Nephron (organoid): Measurements from ENCODE around the gene TSSK2.

ENCODE experiments used
- H3K27ac Mint-ChIP-seq, 3 experiments: 2 replicates each; pipeline ENCODE4 v1.8.0; 2020; ENCODE audit warnings: mixed read lengths in 3 of 3, mild to moderate bottlenecking in 2 of 3, moderate library complexity in 1 of 3
- H3K27me3 Mint-ChIP-seq: 2 replicates; pipeline ENCODE4 v1.8.0; 2021; ENCODE audit warnings: low read depth, mild to moderate bottlenecking, moderate library complexity, mixed read lengths
- H3K36me3 Mint-ChIP-seq: 2 replicates; pipeline ENCODE4 v1.8.0; 2020; ENCODE audit warnings: low read depth, mixed read lengths
- H3K4me1 Mint-ChIP-seq: 2 replicates; pipeline ENCODE4 v1.8.0; 2020; ENCODE audit warnings: mixed read lengths
- H3K4me3 Mint-ChIP-seq, 3 experiments: 2 replicates each; pipeline ENCODE4 v1.8.0; 2020; ENCODE audit warnings: mild to moderate bottlenecking in 3 of 3, mixed read lengths in 3 of 3, moderate library complexity in 2 of 3
- H3K9me3 Mint-ChIP-seq: 2 replicates; pipeline ENCODE4 v1.8.0; 2020; ENCODE audit warnings: mixed read lengths
- TF ChIP-seq, protein P1 (sequence below), 3 experiments: fragments of 200-600 bp; sonication (generic); IDR thresholded peaks; one replicate each; pipeline ENCODE4 v1.5.0; 2021; ENCODE audit warnings: antibody characterized with exemption in 3 of 3; ENCODE audit not compliant: unreplicated experiment in 3 of 3

TSSK2 gene

DNA sequence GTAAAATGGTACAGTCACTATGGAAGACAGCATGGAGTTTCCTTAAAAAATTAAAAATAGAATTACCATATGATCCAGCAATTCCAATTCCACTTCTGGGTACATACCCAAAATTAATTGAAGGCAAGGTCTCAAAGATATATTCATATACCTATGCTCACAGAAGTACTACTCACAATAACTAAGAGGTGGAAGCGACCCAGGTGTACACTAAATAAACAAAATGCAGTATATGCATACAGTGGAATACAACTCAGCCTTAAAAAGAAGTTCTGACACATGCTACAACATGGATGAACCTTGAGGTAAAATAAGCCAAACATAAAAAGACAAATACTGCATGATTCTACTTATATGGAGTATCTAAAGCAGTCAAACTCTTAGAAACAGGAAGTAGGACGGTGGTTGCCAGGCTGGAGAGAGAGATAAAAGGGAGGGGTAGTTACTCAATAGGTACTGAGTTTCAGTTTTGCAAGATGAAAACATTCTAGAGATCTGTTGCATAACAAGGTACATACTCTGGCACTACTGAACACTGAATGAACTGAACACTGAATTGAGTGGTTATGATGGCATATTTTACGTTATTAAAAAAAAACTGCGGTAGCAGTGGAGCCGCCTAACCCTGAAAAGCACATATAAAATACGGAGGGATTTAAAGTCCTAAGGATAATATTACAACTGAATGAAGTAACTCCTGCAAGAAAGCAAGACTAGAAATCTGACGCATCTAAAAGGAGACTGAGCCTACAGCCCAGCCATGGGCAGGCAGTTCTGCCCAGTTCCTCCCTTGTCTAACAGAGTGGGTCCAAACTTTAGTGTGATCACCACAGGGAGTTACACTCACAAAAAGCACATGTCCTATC is 21.7 kb upstream of the TSSK2 start:
- Mint-ChIP-seq H3K27ac (peak overlapping the region; percentile 24 to 35 (median 26)), H3K9me3 (no peaks in the 10 kb centered on the region), H3K4me1 (peaks cover 61% of the 10 kb centered on the region), H3K27me3 (no peaks in the 10 kb centered on the region), H3K36me3 (peaks cover 3% of the 10 kb centered on the region), H3K4me3 (peak overlapping the region in 1 of 3 experiments; percentile 16)
- TF ChIP-seq, protein P1, sequence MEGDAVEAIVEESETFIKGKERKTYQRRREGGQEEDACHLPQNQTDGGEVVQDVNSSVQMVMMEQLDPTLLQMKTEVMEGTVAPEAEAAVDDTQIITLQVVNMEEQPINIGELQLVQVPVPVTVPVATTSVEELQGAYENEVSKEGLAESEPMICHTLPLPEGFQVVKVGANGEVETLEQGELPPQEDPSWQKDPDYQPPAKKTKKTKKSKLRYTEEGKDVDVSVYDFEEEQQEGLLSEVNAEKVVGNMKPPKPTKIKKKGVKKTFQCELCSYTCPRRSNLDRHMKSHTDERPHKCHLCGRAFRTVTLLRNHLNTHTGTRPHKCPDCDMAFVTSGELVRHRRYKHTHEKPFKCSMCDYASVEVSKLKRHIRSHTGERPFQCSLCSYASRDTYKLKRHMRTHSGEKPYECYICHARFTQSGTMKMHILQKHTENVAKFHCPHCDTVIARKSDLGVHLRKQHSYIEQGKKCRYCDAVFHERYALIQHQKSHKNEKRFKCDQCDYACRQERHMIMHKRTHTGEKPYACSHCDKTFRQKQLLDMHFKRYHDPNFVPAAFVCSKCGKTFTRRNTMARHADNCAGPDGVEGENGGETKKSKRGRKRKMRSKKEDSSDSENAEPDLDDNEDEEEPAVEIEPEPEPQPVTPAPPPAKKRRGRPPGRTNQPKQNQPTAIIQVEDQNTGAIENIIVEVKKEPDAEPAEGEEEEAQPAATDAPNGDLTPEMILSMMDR (IDR thresholded peaks at IDR 0.05; ENCODE audit: unreplicated experiment in 3 of 3), result no peak

DNA sequence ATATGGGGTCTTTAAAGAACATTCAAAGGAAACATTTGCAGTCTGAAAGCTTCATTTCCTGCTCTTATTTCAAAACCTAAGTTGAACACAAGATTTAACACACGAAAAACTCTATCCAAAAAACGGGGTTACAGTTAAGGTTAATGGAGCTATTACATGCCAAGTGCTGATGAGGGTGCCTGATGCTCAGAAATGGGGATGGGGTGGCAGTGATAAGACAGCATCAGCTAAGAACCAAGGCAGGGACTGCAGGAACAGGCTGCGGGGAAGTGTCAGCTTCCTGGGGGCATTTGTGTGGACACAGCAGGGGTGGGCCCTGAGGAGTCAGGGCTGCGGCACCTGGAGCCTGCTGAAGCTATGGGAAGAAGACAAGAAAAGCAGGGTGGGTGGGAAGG is 21.0 kb upstream of the TSSK2 start:
- TF ChIP-seq, protein P1 (IDR thresholded peaks at IDR 0.05; ENCODE audit: unreplicated experiment in 3 of 3), result no peak
- H3K27me3 Mint-ChIP-seq, result no peaks in the 10 kb centered on the region

DNA sequence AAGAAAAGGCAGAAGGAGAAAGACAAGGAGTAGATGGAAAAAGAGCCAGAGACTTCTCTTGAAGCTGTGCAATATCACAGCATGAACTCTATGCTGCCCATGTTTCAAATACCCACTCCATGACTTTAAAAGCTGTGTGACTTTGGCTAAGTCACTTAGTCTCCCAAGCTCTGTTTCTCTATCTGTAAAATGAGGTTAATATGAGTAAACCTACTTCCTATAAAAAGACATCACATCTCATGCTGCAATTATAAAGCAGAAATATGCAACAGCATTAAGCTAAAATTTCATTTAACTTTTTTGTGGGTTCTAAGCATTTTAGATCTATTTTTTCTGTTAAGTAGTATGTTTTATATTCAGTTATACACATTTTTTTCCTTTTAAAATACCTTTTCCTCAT is 20.5 kb upstream of the TSSK2 start:
- peaks cover 7% of the 10 kb centered on the region for H3K36me3 Mint-ChIP-seq
- no peaks in the 10 kb centered on the region for H3K27me3 Mint-ChIP-seq
- no peaks in the 10 kb centered on the region for H3K9me3 Mint-ChIP-seq
- H3K4me1 Mint-ChIP-seq, result peaks cover 68% of the 10 kb centered on the region
- H3K4me3 Mint-ChIP-seq, result no peak overlapping the region
- TF ChIP-seq, protein P1 (IDR thresholded peaks at IDR 0.05; ENCODE audit: unreplicated experiment in 3 of 3), result no peak
- H3K27ac Mint-ChIP-seq, result no peak overlapping the region

More for the DNA sequence above, 21.0 kb upstream of the TSSK2 start:
- H3K4me1 Mint-ChIP-seq, result peaks cover 62% of the 10 kb centered on the region
- peak overlapping the region; percentile 24 to 35 (median 26) for H3K27ac Mint-ChIP-seq
- H3K9me3 Mint-ChIP-seq, result no peaks in the 10 kb centered on the region
- H3K36me3 Mint-ChIP-seq, result peaks cover 3% of the 10 kb centered on the region
- H3K4me3 Mint-ChIP-seq, result peak overlapping the region in 1 of 3 experiments; percentile 16

DNA sequence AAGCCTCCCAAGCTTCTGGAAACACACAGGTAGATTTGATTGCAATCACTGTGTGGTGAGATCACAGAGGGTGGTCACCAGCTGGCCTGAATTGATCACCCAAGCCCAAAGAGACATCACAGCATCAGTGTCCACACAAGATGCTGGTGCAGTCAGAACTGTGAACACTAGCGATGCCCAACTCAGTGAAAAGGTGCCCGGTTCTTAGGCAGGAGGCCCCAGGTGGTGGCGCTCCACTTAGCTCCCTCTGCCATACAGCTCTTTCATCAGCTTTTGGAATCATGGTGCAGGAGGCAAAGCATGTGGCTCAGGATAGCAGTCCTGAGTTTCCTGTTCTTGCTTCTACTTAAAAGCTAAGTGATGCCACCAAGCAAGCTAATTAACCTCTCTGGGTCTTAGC is 20.0 kb upstream of the TSSK2 start:
- TF ChIP-seq, protein P1 (IDR thresholded peaks at IDR 0.05; ENCODE audit: unreplicated experiment in 3 of 3), result no peak
- Mint-ChIP-seq H3K27ac (no peak overlapping the region), H3K4me1 (peaks cover 69% of the 10 kb centered on the region), H3K36me3 (peaks cover 10% of the 10 kb centered on the region), H3K27me3 (no peaks in the 10 kb centered on the region), H3K9me3 (no peaks in the 10 kb centered on the region), H3K4me3 (no peak overlapping the region)

DNA sequence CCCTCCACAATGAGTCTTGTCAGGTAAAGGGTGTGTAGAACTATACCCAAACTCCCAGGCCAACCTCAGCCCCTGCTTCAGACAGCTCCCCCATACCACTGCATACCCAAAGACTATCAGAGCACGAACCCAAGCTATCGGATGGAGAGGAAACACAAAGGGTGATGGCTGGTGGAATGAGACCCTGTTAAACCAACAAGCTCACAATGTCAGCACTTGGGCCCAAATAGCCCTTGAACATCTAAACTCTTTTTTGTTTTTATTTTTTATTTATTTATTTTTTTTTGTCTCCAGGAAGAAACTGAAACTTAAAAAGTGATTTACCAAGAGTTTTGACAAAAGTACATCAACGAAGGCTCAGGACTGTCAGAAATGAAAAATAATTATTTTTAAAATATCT is 19.5 kb upstream of the TSSK2 start:
- peaks cover 70% of the 10 kb centered on the region for H3K4me1 Mint-ChIP-seq
- H3K9me3 Mint-ChIP-seq, result no peaks in the 10 kb centered on the region
- TF ChIP-seq, protein P1 (IDR thresholded peaks at IDR 0.05; ENCODE audit: unreplicated experiment in 3 of 3), result no peak
- H3K4me3 Mint-ChIP-seq, result no peak overlapping the region
- no peak overlapping the region for H3K27ac Mint-ChIP-seq
- no peaks in the 10 kb centered on the region for H3K27me3 Mint-ChIP-seq
- H3K36me3 Mint-ChIP-seq, result peaks cover 10% of the 10 kb centered on the region

DNA sequence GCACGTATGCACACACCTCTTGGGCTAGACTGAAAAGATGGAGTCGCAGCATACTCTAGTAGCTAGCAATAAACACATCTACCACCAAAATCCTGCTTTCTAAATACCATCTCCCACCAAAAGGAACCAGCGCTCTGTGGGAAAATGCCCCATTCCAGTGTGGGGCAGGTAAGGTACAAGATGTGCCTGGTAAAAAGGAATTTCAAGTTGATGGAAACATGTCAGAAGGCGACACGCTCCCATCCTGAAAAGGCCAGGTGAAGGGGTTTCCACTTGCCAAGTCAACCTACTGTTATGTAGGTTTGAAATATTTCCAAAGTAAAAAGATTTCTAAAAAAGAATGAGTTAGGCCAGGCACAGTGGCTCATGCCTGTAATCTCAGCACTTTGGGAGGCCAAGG is 17.7 kb upstream of the TSSK2 start:
- H3K27me3 Mint-ChIP-seq, result no peaks in the 10 kb centered on the region
- no peak overlapping the region for H3K27ac Mint-ChIP-seq
- peaks cover 7% of the 10 kb centered on the region for H3K36me3 Mint-ChIP-seq
- H3K9me3 Mint-ChIP-seq, result no peaks in the 10 kb centered on the region
- H3K4me1 Mint-ChIP-seq, result peaks cover 65% of the 10 kb centered on the region
- H3K4me3 Mint-ChIP-seq, result no peak overlapping the region
- TF ChIP-seq, protein P1 (IDR thresholded peaks at IDR 0.05; ENCODE audit: unreplicated experiment in 3 of 3), result no peak
